GM19240 (cell line): ENCODE data around the gene KIF5A.

Source experiments
- DNase-seq: peaks from one replicate; pipeline ENCODE4 v3.0.0; 2011; ENCODE audit warnings: low spot score; ENCODE audit not compliant: insufficient read length

KIF5A gene

GRCh38 chr12:57631566-57632072, 81.8 kb downstream of the KIF5A start:
- no peak for DNase-seq

- DNase-seq: no peak
Observed at GRCh38 chr12:57632073-57632957, 82.5 kb downstream of the KIF5A start.

- peak; percentile 72 for DNase-seq
Observed at GRCh38 chr12:57632958-57633840, 83.4 kb downstream of the KIF5A start, which contains the start of gene B4GALNT1. TSS of gene B4GALNT1 (minus strand) at chr12:57633201. CDS start at chr12:57632132, 1,069 bp downstream.
